ENCODE results near the gene WDR44. TPM values are rescaled to one million over a fixed set of nuclear protein-coding genes. Genes with fewer than 3 reads are reported as not detected.

Gene WDR44
- polyA plus RNA-seq, 4 donors: 5.1 to 7.5 (median 6.4) TPM

DNA sequence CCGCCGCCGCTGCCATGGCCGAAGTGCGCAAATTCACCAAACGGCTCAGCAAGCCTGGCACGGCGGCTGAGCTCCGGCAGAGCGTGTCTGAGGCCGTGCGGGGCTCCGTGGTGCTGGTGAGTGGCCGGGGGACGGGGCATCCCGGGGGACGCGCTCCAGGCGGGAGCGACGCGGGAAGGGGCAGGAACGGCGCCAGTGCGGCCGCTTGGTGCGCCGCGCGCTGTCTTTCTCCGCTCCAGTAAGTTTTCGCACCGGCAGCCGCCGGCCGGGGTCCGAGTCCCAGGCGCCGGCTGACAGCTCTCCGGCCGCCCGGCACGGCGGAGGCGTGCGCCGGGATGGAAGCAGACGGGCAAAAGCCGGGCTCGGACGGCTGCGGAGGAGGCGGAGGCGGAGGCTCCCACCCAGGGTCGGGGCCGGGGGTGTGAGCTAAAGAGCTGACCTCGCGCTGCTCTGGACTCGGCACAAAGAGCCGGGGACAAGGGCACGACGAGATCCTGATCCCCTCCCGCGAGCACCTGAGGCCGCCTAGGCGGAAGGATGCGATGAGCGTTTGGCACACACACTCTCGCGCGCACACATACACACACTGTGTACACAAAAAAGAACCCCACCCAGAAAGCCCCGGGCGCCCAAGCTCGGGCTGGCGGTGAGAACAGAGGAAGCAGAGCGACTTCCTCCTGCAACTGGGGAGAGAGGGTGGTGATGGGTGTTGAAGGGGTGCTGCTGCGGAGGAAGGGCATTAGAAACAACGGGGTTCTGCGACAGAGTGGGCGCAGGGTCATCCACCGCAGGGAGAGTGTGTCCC, 150.3 kb downstream of the WDR44 start:
- Histone ChIP-seq H3K27ac (ENCODE audit: low read depth in 1 of 3, low read length in 2 of 3) (peak overlapping the region in 2 of 3 donors; percentile 37 to 83), H3K27me3 (ENCODE audit: control insufficient read depth in 3 of 3, insufficient read depth in 3 of 3, low read length in 3 of 3) (peaks cover 0 to 17% (median 0%) of the 10 kb centered on the region in 3 donors), H3K4me3 (ENCODE audit: low read depth in 1 of 3, low read length in 3 of 3) (peak overlapping the region; percentile 44 to 61 (median 60)), H3K4me1 (ENCODE audit: control insufficient read depth in 3 of 3, insufficient read depth in 2 of 3, low read depth in 1 of 3, low read length in 2 of 3) (peaks cover 0 to 4% (median 0%) of the 10 kb centered on the region in 3 donors), H3K9me3 (ENCODE audit: control insufficient read depth in 2 of 2, insufficient read depth in 1 of 2, low read depth in 1 of 2, low read length in 1 of 2) (no peaks in the 10 kb centered on the region), H3K36me3 (ENCODE audit: control insufficient read depth in 3 of 3, insufficient read depth in 2 of 3, low read depth in 1 of 3, low read length in 3 of 3) (no peaks in the 10 kb centered on the region)
- DNase-seq (peak; percentile 43 to 56), FAIRE-seq (no peak)
- WGBS, 3 donors: 0 to 54% (median 15%) methylated on average over 45 to 81 of the region's 81 CpGs

DNA sequence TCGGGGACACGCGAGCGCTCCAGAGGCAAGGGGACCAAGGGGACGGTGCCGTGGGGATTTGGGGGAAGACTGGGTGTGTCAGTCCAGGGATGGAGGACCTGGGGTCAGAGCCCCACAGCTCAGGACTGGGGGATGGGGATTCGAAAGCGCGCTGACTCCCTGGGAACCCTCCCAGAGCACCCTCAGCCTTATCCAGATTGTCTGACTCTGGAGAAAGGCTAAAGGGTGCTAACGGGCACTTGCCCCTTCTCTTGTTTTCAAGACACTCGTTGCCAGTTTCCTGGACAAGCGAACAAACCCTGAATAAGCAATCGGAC, 150.8 kb downstream of the WDR44 start:
- H3K27ac ChIP-seq (ENCODE audit: low read depth in 1 of 3, low read length in 2 of 3): peak overlapping the region in 2 of 3 donors; percentile 34 to 83
- no peaks in the 10 kb centered on the region for H3K36me3 ChIP-seq (ENCODE audit: control insufficient read depth in 3 of 3, insufficient read depth in 2 of 3, low read depth in 1 of 3, low read length in 3 of 3)
- WGBS, 3 donors: 2 to 31% (median 8%) methylated on average over 13 of the region's 13 CpGs
- H3K9me3 ChIP-seq (ENCODE audit: control insufficient read depth in 2 of 2, insufficient read depth in 1 of 2, low read depth in 1 of 2, low read length in 1 of 2): no peaks in the 10 kb centered on the region
- no peak for DNase-seq
- peaks cover 0 to 17% (median 0%) of the 10 kb centered on the region in 3 donors for H3K27me3 ChIP-seq (ENCODE audit: control insufficient read depth in 3 of 3, insufficient read depth in 3 of 3, low read length in 3 of 3)
- peaks cover 0 to 4% (median 0%) of the 10 kb centered on the region in 3 donors for H3K4me1 ChIP-seq (ENCODE audit: control insufficient read depth in 3 of 3, insufficient read depth in 2 of 3, low read depth in 1 of 3, low read length in 2 of 3)
- H3K4me3 ChIP-seq (ENCODE audit: low read depth in 1 of 3, low read length in 3 of 3): peak overlapping the region; percentile 44 to 61 (median 60)
- no peak for FAIRE-seq

DNA sequence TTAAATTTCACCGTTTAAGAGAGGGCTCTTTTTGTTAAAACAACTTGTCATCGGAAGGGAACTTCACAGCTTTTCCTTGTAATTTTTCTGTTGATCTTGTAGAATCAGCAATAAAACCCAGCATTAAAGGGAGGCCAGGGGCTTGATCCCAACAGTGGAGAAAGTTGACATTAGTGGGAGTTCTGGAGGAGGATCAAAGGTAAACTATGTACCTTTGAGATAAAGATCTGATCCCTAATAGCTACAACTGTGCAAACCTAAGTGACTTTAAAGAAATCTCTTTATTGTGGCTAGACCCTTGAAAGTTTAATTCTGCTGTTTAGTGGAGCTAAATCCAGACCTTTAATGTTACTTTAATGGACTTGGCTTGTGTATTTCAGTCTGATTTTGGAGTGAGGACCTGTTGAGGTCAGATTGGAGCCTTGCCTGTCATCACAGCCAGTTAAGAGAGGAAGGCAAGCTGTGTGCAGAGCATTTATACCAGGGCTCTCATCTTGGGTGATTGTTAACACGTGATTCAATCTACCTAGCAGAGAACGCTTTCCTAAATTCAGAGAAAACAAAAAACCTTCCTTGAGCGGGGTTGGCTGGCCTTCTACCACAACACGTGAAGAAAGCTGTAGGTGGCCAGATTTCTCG, 151.4 kb downstream of the WDR44 start:
- peak overlapping the region in 2 of 3 donors; percentile 44 to 61 for H3K4me3 ChIP-seq (ENCODE audit: low read depth in 1 of 3, low read length in 3 of 3)
- H3K27me3 ChIP-seq (ENCODE audit: control insufficient read depth in 3 of 3, insufficient read depth in 3 of 3, low read length in 3 of 3): peaks cover 0 to 17% (median 0%) of the 10 kb centered on the region in 3 donors
- H3K4me1 ChIP-seq (ENCODE audit: control insufficient read depth in 3 of 3, insufficient read depth in 2 of 3, low read depth in 1 of 3, low read length in 2 of 3): peaks cover 0 to 4% (median 0%) of the 10 kb centered on the region in 3 donors
- H3K9me3 ChIP-seq (ENCODE audit: control insufficient read depth in 2 of 2, insufficient read depth in 1 of 2, low read depth in 1 of 2, low read length in 1 of 2): no peaks in the 10 kb centered on the region
- H3K27ac ChIP-seq (ENCODE audit: low read depth in 1 of 3, low read length in 2 of 3): peak overlapping the region in 1 of 3 donors; percentile 83
- FAIRE-seq (no peak), DNase-seq (peak; percentile 2 to 16)
- 30 to 41% (median 41%) methylated on average over 7 of the region's 7 CpGs for WGBS, 3 donors
- H3K36me3 ChIP-seq (ENCODE audit: control insufficient read depth in 3 of 3, insufficient read depth in 2 of 3, low read depth in 1 of 3, low read length in 3 of 3): no peaks in the 10 kb centered on the region

DNA sequence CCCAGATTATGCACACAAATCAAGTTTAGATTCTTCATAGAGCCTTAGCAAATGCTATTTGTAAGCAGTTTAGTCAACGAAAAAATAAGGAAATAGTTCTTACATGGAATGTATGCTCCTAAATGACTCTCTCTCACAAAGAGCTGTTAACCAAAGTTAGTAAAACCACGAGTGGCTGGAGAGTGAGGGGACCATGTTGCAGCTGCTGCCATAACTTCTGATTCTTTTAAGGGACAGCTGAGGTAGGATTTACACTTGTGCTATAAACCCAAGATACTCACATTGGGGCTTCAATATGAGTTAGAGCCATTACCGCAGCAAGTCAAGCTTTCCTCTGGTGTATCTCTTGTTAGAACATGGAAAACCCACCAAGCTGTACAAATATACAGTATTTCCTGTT, 152.4 kb downstream of the WDR44 start:
- Histone ChIP-seq H3K27ac (ENCODE audit: low read depth in 1 of 3, low read length in 2 of 3) (no peak overlapping the region), H3K4me3 (ENCODE audit: low read depth in 1 of 3, low read length in 3 of 3) (no peak overlapping the region), H3K36me3 (ENCODE audit: control insufficient read depth in 3 of 3, insufficient read depth in 2 of 3, low read depth in 1 of 3, low read length in 3 of 3) (no peaks in the 10 kb centered on the region), H3K27me3 (ENCODE audit: control insufficient read depth in 3 of 3, insufficient read depth in 3 of 3, low read length in 3 of 3) (peaks cover 0 to 17% (median 0%) of the 10 kb centered on the region in 3 donors), H3K4me1 (ENCODE audit: control insufficient read depth in 3 of 3, insufficient read depth in 2 of 3, low read depth in 1 of 3, low read length in 2 of 3) (peaks cover 0 to 4% (median 0%) of the 10 kb centered on the region in 3 donors), H3K9me3 (ENCODE audit: control insufficient read depth in 2 of 2, insufficient read depth in 1 of 2, low read depth in 1 of 2, low read length in 1 of 2) (no peaks in the 10 kb centered on the region)
- DNase-seq (no peak), FAIRE-seq (no peak)
- 61 to 70% (median 62%) methylated on average over 3 of the region's 3 CpGs for WGBS, 3 donors

- Histone ChIP-seq H3K27me3 (ENCODE audit: control insufficient read depth in 3 of 3, insufficient read depth in 3 of 3, low read length in 3 of 3) (peaks cover 0 to 17% (median 0%) of the 10 kb centered on the region in 3 donors), H3K4me3 (ENCODE audit: low read depth in 1 of 3, low read length in 3 of 3) (no peak overlapping the region), H3K27ac (ENCODE audit: low read depth in 1 of 3, low read length in 2 of 3) (no peak overlapping the region), H3K4me1 (ENCODE audit: control insufficient read depth in 3 of 3, insufficient read depth in 2 of 3, low read depth in 1 of 3, low read length in 2 of 3) (peaks cover 0 to 4% (median 0%) of the 10 kb centered on the region in 3 donors), H3K9me3 (ENCODE audit: control insufficient read depth in 2 of 2, insufficient read depth in 1 of 2, low read depth in 1 of 2, low read length in 1 of 2) (no peaks in the 10 kb centered on the region), H3K36me3 (ENCODE audit: control insufficient read depth in 3 of 3, insufficient read depth in 2 of 3, low read depth in 1 of 3, low read length in 3 of 3) (no peaks in the 10 kb centered on the region)
- 64 to 75% (median 68%) methylated on average over 2 of the region's 2 CpGs for WGBS, 3 donors
- DNase-seq (no peak), FAIRE-seq (no peak)
Observed at GRCh38 chrX:118498755-118499154, 152.8 kb downstream of the WDR44 start.

GRCh38 chrX:118499295-118499694, 153.4 kb downstream of the WDR44 start:
- FAIRE-seq: no peak

More at GRCh38 chrX:118499295-118499694, 153.4 kb downstream of the WDR44 start:
- Histone ChIP-seq H3K27me3 (ENCODE audit: control insufficient read depth in 3 of 3, insufficient read depth in 3 of 3, low read length in 3 of 3) (peaks cover 0 to 17% (median 0%) of the 10 kb centered on the region in 3 donors), H3K4me3 (ENCODE audit: low read depth in 1 of 3, low read length in 3 of 3) (no peak overlapping the region), H3K36me3 (ENCODE audit: control insufficient read depth in 3 of 3, insufficient read depth in 2 of 3, low read depth in 1 of 3, low read length in 3 of 3) (no peaks in the 10 kb centered on the region), H3K27ac (ENCODE audit: low read depth in 1 of 3, low read length in 2 of 3) (no peak overlapping the region), H3K4me1 (ENCODE audit: control insufficient read depth in 3 of 3, insufficient read depth in 2 of 3, low read depth in 1 of 3, low read length in 2 of 3) (peaks cover 0 to 4% (median 0%) of the 10 kb centered on the region in 3 donors), H3K9me3 (ENCODE audit: control insufficient read depth in 2 of 2, insufficient read depth in 1 of 2, low read depth in 1 of 2, low read length in 1 of 2) (no peaks in the 10 kb centered on the region)
- 74 to 92% (median 88%) methylated on average over 15 of the region's 15 CpGs for WGBS, 3 donors
- no peak for DNase-seq

Other genes with a start within 250 kb of the WDR44 start
- 10 to 100 TPM in 1 of 4 donors, 1 to 10 TPM in 3; 4.2 to 74.2 (median 4.7) TPM for gene KLHL13, start 229.3 kb upstream of the WDR44 start, polyA plus RNA-seq
- gene DOCK11, start 149.7 kb downstream of the WDR44 start, polyA plus RNA-seq: 1 to 10 TPM; 1.3 to 8.6 (median 4.0) TPM